ENCODE data around the gene NBPF9.
"Not testable (repeated sequence)": the region's sequence is repeated elsewhere in the genome, so short reads cannot be mapped to it uniquely, and the experiment has no call there.

The NBPF9 gene

DNA sequence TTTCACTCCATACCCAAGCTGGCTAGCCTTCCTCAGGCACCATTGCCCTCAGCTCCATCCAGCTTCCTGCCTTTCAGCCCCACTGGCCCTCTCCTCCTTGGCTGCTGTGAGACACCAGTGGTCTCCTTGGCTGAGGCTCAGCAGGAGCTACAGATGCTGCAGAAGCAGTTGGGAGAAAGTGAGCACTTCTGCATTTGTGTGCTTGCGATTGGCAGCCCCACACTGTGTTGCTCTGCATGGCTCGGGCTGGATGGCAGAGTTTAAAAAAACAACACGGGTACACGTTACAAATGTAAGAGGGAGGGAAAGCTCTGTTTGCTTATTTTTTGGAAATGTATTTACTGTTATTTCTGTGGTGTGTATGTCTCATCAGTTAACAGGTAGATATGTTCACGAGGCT, 90.8 kb downstream of the NBPF9 start:
- H3K9me3 ChIP-seq (ENCODE audit: control insufficient read depth, insufficient read depth, low read length); H3K36me3 ChIP-seq (ENCODE audit: control insufficient read depth, insufficient read depth, low read length); H3K9ac ChIP-seq (ENCODE audit: low read depth, low read length); H3K4me1 ChIP-seq (ENCODE audit: control insufficient read depth, insufficient read depth, low read length); H3K4me3 ChIP-seq (ENCODE audit: low read depth, low read length); H3K27me3 ChIP-seq (ENCODE audit: control insufficient read depth, insufficient read depth, low read length); H3K27ac ChIP-seq (ENCODE audit: low read depth, low read length): not testable (repeated sequence)

DNA sequence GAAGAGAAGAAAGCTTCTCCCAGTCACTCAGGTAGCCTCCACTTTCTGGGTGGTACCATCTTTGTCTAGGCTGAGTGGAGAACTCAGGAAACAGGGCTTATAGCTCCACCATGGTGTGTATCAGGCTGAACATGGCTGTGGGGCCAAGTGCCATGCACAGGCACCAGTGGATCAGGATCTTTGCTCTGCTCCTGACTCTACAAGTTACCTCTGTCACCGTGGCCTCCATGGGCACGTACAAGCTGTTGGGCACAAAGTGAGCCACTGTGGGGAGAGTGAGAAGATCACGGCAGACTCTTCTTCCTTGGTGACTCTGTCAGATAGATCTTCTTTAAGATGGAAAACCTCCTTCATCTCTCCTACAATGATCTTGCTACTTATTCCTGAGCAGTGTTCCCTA, 93.6 kb downstream of the NBPF9 start:
- H3K4me3 ChIP-seq (ENCODE audit: low read depth, low read length); H3K9ac ChIP-seq (ENCODE audit: low read depth, low read length); H3K27ac ChIP-seq (ENCODE audit: low read depth, low read length); H3K4me1 ChIP-seq (ENCODE audit: control insufficient read depth, insufficient read depth, low read length); H3K9me3 ChIP-seq (ENCODE audit: control insufficient read depth, insufficient read depth, low read length); H3K27me3 ChIP-seq (ENCODE audit: control insufficient read depth, insufficient read depth, low read length); H3K36me3 ChIP-seq (ENCODE audit: control insufficient read depth, insufficient read depth, low read length): not testable (repeated sequence)

DNA sequence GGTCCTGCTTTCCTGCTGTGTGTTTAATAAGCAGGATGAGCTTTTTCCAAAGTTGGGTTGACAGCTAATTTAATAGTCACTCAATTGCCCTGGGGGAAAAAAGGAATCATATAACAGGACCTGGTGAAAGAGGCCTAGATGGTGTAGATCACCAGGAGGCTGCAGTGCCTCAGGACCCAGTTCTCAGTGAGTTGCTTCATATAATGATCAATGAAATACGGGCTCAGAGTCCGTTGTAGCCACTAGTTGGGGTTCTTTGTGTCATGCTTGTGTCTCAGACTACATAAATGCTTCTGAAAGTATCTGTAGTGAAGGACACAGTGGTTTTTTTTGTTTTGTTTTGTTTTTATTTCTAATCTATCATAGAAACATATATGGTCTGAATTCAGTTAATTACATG, 94.6 kb downstream of the NBPF9 start:
- H3K27me3 ChIP-seq (ENCODE audit: control insufficient read depth, insufficient read depth, low read length); H3K4me3 ChIP-seq (ENCODE audit: low read depth, low read length); H3K9ac ChIP-seq (ENCODE audit: low read depth, low read length); H3K27ac ChIP-seq (ENCODE audit: low read depth, low read length); H3K36me3 ChIP-seq (ENCODE audit: control insufficient read depth, insufficient read depth, low read length); H3K9me3 ChIP-seq (ENCODE audit: control insufficient read depth, insufficient read depth, low read length); H3K4me1 ChIP-seq (ENCODE audit: control insufficient read depth, insufficient read depth, low read length): not testable (repeated sequence)

DNA sequence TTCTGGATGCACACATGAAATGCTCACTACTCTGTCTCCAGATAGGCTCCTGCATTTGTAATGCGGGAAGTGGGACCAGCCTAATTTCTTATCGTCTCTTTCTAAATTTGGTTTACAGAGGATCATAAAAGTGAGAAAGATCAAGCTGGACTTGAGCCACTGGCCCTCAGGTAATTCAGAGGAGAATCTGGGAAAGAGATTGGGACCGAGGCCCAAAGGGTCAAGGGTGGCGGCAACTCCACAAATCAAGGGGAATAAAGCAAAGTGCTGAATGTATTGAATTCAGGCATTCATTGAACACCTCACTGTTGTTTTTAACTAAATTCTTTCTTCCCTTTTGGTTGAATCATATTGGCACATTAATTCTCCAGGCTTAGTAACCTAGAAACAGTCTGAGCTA, 95.0 kb downstream of the NBPF9 start:
- H3K9me3 ChIP-seq (ENCODE audit: control insufficient read depth, insufficient read depth, low read length); H3K9ac ChIP-seq (ENCODE audit: low read depth, low read length); H3K36me3 ChIP-seq (ENCODE audit: control insufficient read depth, insufficient read depth, low read length); H3K27ac ChIP-seq (ENCODE audit: low read depth, low read length); H3K4me3 ChIP-seq (ENCODE audit: low read depth, low read length); H3K4me1 ChIP-seq (ENCODE audit: control insufficient read depth, insufficient read depth, low read length); H3K27me3 ChIP-seq (ENCODE audit: control insufficient read depth, insufficient read depth, low read length): not testable (repeated sequence)
